Measurements from ENCODE around the gene AFM.

The AFM gene

DNA sequence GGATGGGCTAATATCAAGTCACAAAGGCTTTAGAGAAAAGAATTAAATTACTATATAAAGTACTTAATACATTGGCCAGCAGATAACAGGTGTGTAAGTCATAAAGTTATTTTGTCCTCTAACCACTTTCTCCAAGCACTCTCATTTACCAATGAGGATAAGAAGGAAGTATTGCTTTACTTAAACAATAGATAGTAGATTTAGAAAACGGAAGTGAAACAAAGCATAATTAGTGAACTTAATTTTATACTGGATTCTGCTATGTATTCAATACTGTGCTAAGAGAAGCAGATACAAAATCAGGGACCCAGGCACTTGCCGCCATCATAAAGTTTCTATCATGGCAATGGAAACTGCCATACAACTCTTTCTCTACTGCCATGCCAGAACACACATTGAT, 24.0 kb downstream of the AFM start:
- POLR2A ChIA-PET: no interaction called here
- Histone ChIP-seq H3K27ac (ENCODE audit: insufficient read depth in 1 of 2, low read depth in 1 of 2, low read length in 2 of 2, poor library complexity in 1 of 2, severe bottlenecking in 2 of 2) (no peak overlapping the region), H3K9me3 (ENCODE audit: control extremely low read depth in 1 of 5, control insufficient read depth in 4 of 5, insufficient read depth in 2 of 5, low read depth in 1 of 5, low read length in 4 of 5) (no peaks in the 10 kb centered on the region), H3K27me3 (replicated peaks in 2 of 5; ENCODE audit: control insufficient read depth in 4 of 5, insufficient read depth in 5 of 5, low read length in 4 of 5) (no peaks in the 10 kb centered on the region), H3K36me3 (ENCODE audit: control insufficient read depth in 4 of 4, insufficient read depth in 4 of 4, low read length in 3 of 4) (no peaks in the 10 kb centered on the region), H3K4me1 (ENCODE audit: control extremely low read depth in 1 of 4, control insufficient read depth in 4 of 4, insufficient read depth in 4 of 4, low read length in 3 of 4) (no peaks in the 10 kb centered on the region), H3K4me3 (ENCODE audit: control insufficient read depth in 1 of 7, extremely low read depth in 1 of 7, insufficient read depth in 4 of 7, low read depth in 2 of 7, low read length in 6 of 7) (no peak overlapping the region)
- 100% methylated on average over 1 of the region's 2 CpGs for WGBS (ENCODE audit: insufficient coverage)
- no peak for DNase-seq
- CTCF ChIA-PET: no interaction called here

- Histone ChIP-seq H3K27ac (ENCODE audit: insufficient read depth in 1 of 2, low read depth in 1 of 2, low read length in 2 of 2, poor library complexity in 1 of 2, severe bottlenecking in 2 of 2) (no peak overlapping the region), H3K36me3 (ENCODE audit: control insufficient read depth in 4 of 4, insufficient read depth in 4 of 4, low read length in 3 of 4) (no peaks in the 10 kb centered on the region), H3K4me3 (ENCODE audit: control insufficient read depth in 1 of 7, extremely low read depth in 1 of 7, insufficient read depth in 4 of 7, low read depth in 2 of 7, low read length in 6 of 7) (no peak overlapping the region), H3K9me3 (ENCODE audit: control extremely low read depth in 1 of 5, control insufficient read depth in 4 of 5, insufficient read depth in 2 of 5, low read depth in 1 of 5, low read length in 4 of 5) (no peaks in the 10 kb centered on the region), H3K27me3 (replicated peaks in 2 of 5; ENCODE audit: control insufficient read depth in 4 of 5, insufficient read depth in 5 of 5, low read length in 4 of 5) (no peaks in the 10 kb centered on the region), H3K4me1 (ENCODE audit: control extremely low read depth in 1 of 4, control insufficient read depth in 4 of 4, insufficient read depth in 4 of 4, low read length in 3 of 4) (no peaks in the 10 kb centered on the region)
- ChIA-PET CTCF (interaction anchor here (1.0 kb wide), 1 partner anchor 61 kb away, joined by 3 read pairs; no protein-coding TSS in a partner anchor), POLR2A (no interaction called here)
- DNase-seq: no peak
Observed at GRCh38 chr4:73507541-73507940, 26.0 kb downstream of the AFM start.

DNA sequence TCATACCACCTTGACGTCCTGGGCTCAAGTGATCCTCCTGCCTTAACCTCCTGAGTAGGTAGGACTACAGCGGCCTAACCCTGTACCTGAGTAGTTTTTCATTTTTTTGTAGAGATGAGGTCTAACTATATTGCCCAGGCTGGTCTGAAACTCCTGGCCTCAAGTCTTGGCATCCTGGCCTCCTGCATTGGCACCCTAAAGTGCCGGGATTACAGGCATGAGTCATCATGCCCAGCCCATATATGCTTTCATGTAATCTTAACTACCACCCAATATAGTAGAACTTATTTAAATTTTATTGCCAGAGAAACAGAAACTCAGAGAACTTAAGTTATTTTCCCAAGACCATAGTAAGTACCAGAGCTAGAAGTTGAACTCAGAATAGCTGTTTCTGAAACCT, 27.1 kb downstream of the AFM start:
- no peaks in the 10 kb centered on the region for H3K9me3 ChIP-seq (ENCODE audit: control extremely low read depth in 1 of 5, control insufficient read depth in 4 of 5, insufficient read depth in 2 of 5, low read depth in 1 of 5, low read length in 4 of 5)
- H3K36me3 ChIP-seq (ENCODE audit: control insufficient read depth in 4 of 4, insufficient read depth in 4 of 4, low read length in 3 of 4): no peaks in the 10 kb centered on the region
- no peaks in the 10 kb centered on the region for H3K27me3 ChIP-seq (replicated peaks in 2 of 5; ENCODE audit: control insufficient read depth in 4 of 5, insufficient read depth in 5 of 5, low read length in 4 of 5)
- no peak for DNase-seq
- POLR2A ChIA-PET: interaction anchor here (0.6 kb wide), 1 partner anchor 1933 kb away, joined by 3 read pairs; no protein-coding TSS in a partner anchor
- 94% methylated on average over 2 of the region's 3 CpGs for WGBS (ENCODE audit: insufficient coverage)
- no peak overlapping the region for H3K27ac ChIP-seq (ENCODE audit: insufficient read depth in 1 of 2, low read depth in 1 of 2, low read length in 2 of 2, poor library complexity in 1 of 2, severe bottlenecking in 2 of 2)
- no peak overlapping the region for H3K4me3 ChIP-seq (ENCODE audit: control insufficient read depth in 1 of 7, extremely low read depth in 1 of 7, insufficient read depth in 4 of 7, low read depth in 2 of 7, low read length in 6 of 7)
- CTCF ChIA-PET: no interaction called here
- H3K4me1 ChIP-seq (ENCODE audit: control extremely low read depth in 1 of 4, control insufficient read depth in 4 of 4, insufficient read depth in 4 of 4, low read length in 3 of 4): no peaks in the 10 kb centered on the region

- Histone ChIP-seq H3K27ac (ENCODE audit: insufficient read depth in 1 of 2, low read depth in 1 of 2, low read length in 2 of 2, poor library complexity in 1 of 2, severe bottlenecking in 2 of 2) (no peak overlapping the region), H3K4me1 (ENCODE audit: control extremely low read depth in 1 of 4, control insufficient read depth in 4 of 4, insufficient read depth in 4 of 4, low read length in 3 of 4) (no peaks in the 10 kb centered on the region), H3K4me3 (ENCODE audit: control insufficient read depth in 1 of 7, extremely low read depth in 1 of 7, insufficient read depth in 4 of 7, low read depth in 2 of 7, low read length in 6 of 7) (no peak overlapping the region), H3K9me3 (ENCODE audit: control extremely low read depth in 1 of 5, control insufficient read depth in 4 of 5, insufficient read depth in 2 of 5, low read depth in 1 of 5, low read length in 4 of 5) (peaks cover 0 to 5% (median 0%) of the 10 kb centered on the region in 5 experiments), H3K36me3 (ENCODE audit: control insufficient read depth in 4 of 4, insufficient read depth in 4 of 4, low read length in 3 of 4) (no peaks in the 10 kb centered on the region), H3K27me3 (replicated peaks in 2 of 5; ENCODE audit: control insufficient read depth in 4 of 5, insufficient read depth in 5 of 5, low read length in 4 of 5) (no peaks in the 10 kb centered on the region)
- DNase-seq: no peak
- ChIA-PET POLR2A (no interaction called here), CTCF (no interaction called here)
- 100% methylated on average over 3 of the region's 3 CpGs for WGBS (ENCODE audit: insufficient coverage)
Observed at GRCh38 chr4:73518340-73518739, 36.8 kb downstream of the AFM start.

DNA sequence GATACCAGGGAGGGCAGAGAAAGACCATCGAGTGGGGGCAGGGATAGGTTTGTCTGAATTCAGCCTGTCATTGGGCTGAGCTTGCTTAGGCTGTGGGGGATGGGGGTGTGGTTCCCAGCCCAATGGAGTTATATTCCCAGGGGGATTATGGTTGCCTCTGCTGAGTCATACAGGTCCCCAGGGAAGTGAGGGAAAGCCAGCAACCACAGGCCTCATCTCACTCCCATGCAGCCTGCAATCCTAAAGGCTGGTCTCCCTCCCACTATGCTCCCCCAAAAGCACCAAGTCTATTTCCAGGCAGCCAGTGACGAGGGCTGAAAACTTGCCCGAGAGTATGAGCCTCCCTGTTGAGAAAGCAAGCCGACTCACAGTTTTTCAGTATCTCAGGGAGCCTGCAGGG, 39.3 kb downstream of the AFM start:
- CTCF ChIA-PET: no interaction called here
- H3K27ac ChIP-seq (ENCODE audit: insufficient read depth in 1 of 2, low read depth in 1 of 2, low read length in 2 of 2, poor library complexity in 1 of 2, severe bottlenecking in 2 of 2): no peak overlapping the region
- 95% methylated on average over 3 of the region's 4 CpGs for WGBS (ENCODE audit: insufficient coverage)
- no peaks in the 10 kb centered on the region for H3K27me3 ChIP-seq (replicated peaks in 2 of 5; ENCODE audit: control insufficient read depth in 4 of 5, insufficient read depth in 5 of 5, low read length in 4 of 5)
- H3K4me3 ChIP-seq (ENCODE audit: control insufficient read depth in 1 of 7, extremely low read depth in 1 of 7, insufficient read depth in 4 of 7, low read depth in 2 of 7, low read length in 6 of 7): no peak overlapping the region
- no peak for DNase-seq
- POLR2A ChIA-PET: no interaction called here
- H3K4me1 ChIP-seq (ENCODE audit: control extremely low read depth in 1 of 4, control insufficient read depth in 4 of 4, insufficient read depth in 4 of 4, low read length in 3 of 4): no peaks in the 10 kb centered on the region
- peaks cover 0 to 5% (median 0%) of the 10 kb centered on the region in 5 experiments for H3K9me3 ChIP-seq (ENCODE audit: control extremely low read depth in 1 of 5, control insufficient read depth in 4 of 5, insufficient read depth in 2 of 5, low read depth in 1 of 5, low read length in 4 of 5)
- no peaks in the 10 kb centered on the region for H3K36me3 ChIP-seq (ENCODE audit: control insufficient read depth in 4 of 4, insufficient read depth in 4 of 4, low read length in 3 of 4)

DNA sequence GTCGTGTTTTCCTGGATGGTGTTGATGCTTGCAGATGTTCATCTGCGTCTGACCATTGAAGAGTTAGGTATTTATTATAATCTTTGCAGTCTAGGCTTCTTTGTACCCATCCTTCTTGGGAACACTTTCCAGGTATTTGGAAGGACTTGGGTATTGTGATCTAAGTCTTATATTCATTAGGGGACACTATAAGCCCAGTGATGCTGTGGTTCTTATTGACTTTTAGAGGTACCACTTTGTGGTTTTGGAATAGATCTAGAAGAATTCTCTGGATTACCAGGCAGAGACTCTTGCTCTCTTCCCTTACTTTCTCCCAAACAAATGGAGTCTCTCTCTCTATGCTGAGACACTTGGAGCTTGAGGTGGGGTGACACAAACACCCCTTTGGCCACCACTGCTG, 41.6 kb downstream of the AFM start:
- no peak for DNase-seq
- ChIA-PET POLR2A (no interaction called here), CTCF (no interaction called here)
- no peak overlapping the region for H3K4me3 ChIP-seq (ENCODE audit: control insufficient read depth in 1 of 7, extremely low read depth in 1 of 7, insufficient read depth in 4 of 7, low read depth in 2 of 7, low read length in 6 of 7)
- H3K9me3 ChIP-seq (ENCODE audit: control extremely low read depth in 1 of 5, control insufficient read depth in 4 of 5, insufficient read depth in 2 of 5, low read depth in 1 of 5, low read length in 4 of 5): peaks cover 0 to 4% (median 0%) of the 10 kb centered on the region in 5 experiments
- H3K27ac ChIP-seq (ENCODE audit: insufficient read depth in 1 of 2, low read depth in 1 of 2, low read length in 2 of 2, poor library complexity in 1 of 2, severe bottlenecking in 2 of 2): no peak overlapping the region
- H3K4me1 ChIP-seq (ENCODE audit: control extremely low read depth in 1 of 4, control insufficient read depth in 4 of 4, insufficient read depth in 4 of 4, low read length in 3 of 4): no peaks in the 10 kb centered on the region
- WGBS (ENCODE audit: insufficient coverage): 100% methylated on average over 1 of the region's 2 CpGs
- no peaks in the 10 kb centered on the region for H3K36me3 ChIP-seq (ENCODE audit: control insufficient read depth in 4 of 4, insufficient read depth in 4 of 4, low read length in 3 of 4)
- no peaks in the 10 kb centered on the region for H3K27me3 ChIP-seq (replicated peaks in 2 of 5; ENCODE audit: control insufficient read depth in 4 of 5, insufficient read depth in 5 of 5, low read length in 4 of 5)

GRCh38 chr4:73525611-73526010, 44.1 kb downstream of the AFM start:
- Histone ChIP-seq H3K27ac (ENCODE audit: insufficient read depth in 1 of 2, low read depth in 1 of 2, low read length in 2 of 2, poor library complexity in 1 of 2, severe bottlenecking in 2 of 2) (no peak overlapping the region), H3K9me3 (ENCODE audit: control extremely low read depth in 1 of 5, control insufficient read depth in 4 of 5, insufficient read depth in 2 of 5, low read depth in 1 of 5, low read length in 4 of 5) (no peaks in the 10 kb centered on the region), H3K4me3 (ENCODE audit: control insufficient read depth in 1 of 7, extremely low read depth in 1 of 7, insufficient read depth in 4 of 7, low read depth in 2 of 7, low read length in 6 of 7) (no peak overlapping the region), H3K27me3 (replicated peaks in 2 of 5; ENCODE audit: control insufficient read depth in 4 of 5, insufficient read depth in 5 of 5, low read length in 4 of 5) (no peaks in the 10 kb centered on the region), H3K36me3 (ENCODE audit: control insufficient read depth in 4 of 4, insufficient read depth in 4 of 4, low read length in 3 of 4) (no peaks in the 10 kb centered on the region), H3K4me1 (ENCODE audit: control extremely low read depth in 1 of 4, control insufficient read depth in 4 of 4, insufficient read depth in 4 of 4, low read length in 3 of 4) (no peaks in the 10 kb centered on the region)
- DNase-seq: no peak
- 80% methylated on average over 1 of the region's 1 CpG for WGBS (ENCODE audit: insufficient coverage)
- CTCF ChIA-PET: no interaction called here
- POLR2A ChIA-PET: no interaction called here
